Loucy (cell line): ENCODE measurements around the gene ZNF438.

Experiments used
- H2AFZ ChIP-seq: fragments of 200-600 bp; sonication (generic); 2 replicates; pipeline ENCODE4 v1.6.0; 2016; ENCODE audit warnings: antibody characterized with exemption, mild to moderate bottlenecking, low read length, moderate library complexity
- H3F3A ChIP-seq: fragments of 200-600 bp; 2 replicates; pipeline ENCODE4 v1.6.0; 2016; ENCODE audit warnings: antibody characterized with exemption, low read depth, mild to moderate bottlenecking
- H3K27me3 ChIP-seq: fragments of 200-600 bp; sonication (generic); 2 replicates; pipeline ENCODE4 v1.6.1; 2014; ENCODE audit warnings: low read length, mild to moderate bottlenecking; ENCODE audit not compliant: insufficient read depth, poor library complexity, severe bottlenecking
- H3K36me3 ChIP-seq: fragments of 200-600 bp; sonication (generic); 2 replicates; pipeline ENCODE4 v1.6.1; 2016; ENCODE audit warnings: low read length; ENCODE audit not compliant: insufficient read depth
- H3K4me1 ChIP-seq: fragments of 200-600 bp; sonication (generic); 2 replicates; pipeline ENCODE4 v1.5.1; 2014; ENCODE audit warnings: low read length, mild to moderate bottlenecking; ENCODE audit not compliant: insufficient read depth, poor library complexity, severe bottlenecking
- H3K4me2 ChIP-seq: fragments of 200-600 bp; sonication (generic); 2 replicates; pipeline ENCODE4 v1.6.0; 2014; ENCODE audit warnings: antibody characterized with exemption, low read length, low read depth, mild to moderate bottlenecking; ENCODE audit not compliant: poor library complexity, severe bottlenecking
- H3K4me3 ChIP-seq: fragments of 200-600 bp; sonication (generic); 2 replicates; pipeline ENCODE4 v1.5.1; 2014; ENCODE audit warnings: low read length, mild to moderate bottlenecking, mixed read lengths; ENCODE audit not compliant: poor library complexity, severe bottlenecking
- H3K79me2 ChIP-seq: fragments of 200-600 bp; sonication (generic); 2 replicates; pipeline ENCODE4 v1.6.1; 2014; ENCODE audit warnings: low read length; ENCODE audit not compliant: insufficient read depth
- H3K9ac ChIP-seq: fragments of 200-600 bp; sonication (generic); 2 replicates; pipeline ENCODE4 v1.6.0; 2014; ENCODE audit warnings: mild to moderate bottlenecking, low read depth, low read length, moderate library complexity; ENCODE audit not compliant: poor library complexity, severe bottlenecking
- H3K9me2 ChIP-seq: fragments of 200-600 bp; sonication (generic); replicated peaks from 2 replicates; pipeline ENCODE4 v1.6.1; 2016; ENCODE audit warnings: low read depth, low read length, mixed read lengths
- H3K9me3 ChIP-seq: fragments of 200-600 bp; sonication (generic); 2 replicates; pipeline ENCODE4 v1.6.1; 2014; ENCODE audit warnings: mild to moderate bottlenecking, antibody characterized with exemption, low read length, low read depth; ENCODE audit not compliant: insufficient read depth
- H4K20me1 ChIP-seq: fragments of 200-600 bp; sonication (generic); 2 replicates; pipeline ENCODE4 v1.6.0; 2014; ENCODE audit warnings: antibody characterized with exemption, low read length, mild to moderate bottlenecking; ENCODE audit not compliant: insufficient read depth, poor library complexity, severe bottlenecking
- CTCF ChIP-seq: fragments of 200-600 bp; sonication (generic); conservative IDR thresholded peaks from 2 replicates; pipeline ENCODE4 v1.5.1; 2014; ENCODE audit warnings: mild to moderate bottlenecking, antibody characterized with exemption, low read length
- EZH2phosphoT487 ChIP-seq: fragments of 200-600 bp; IDR thresholded peaks from 2 replicates; pipeline ENCODE4 v1.6.1; 2018; ENCODE audit warnings: antibody characterized with exemption, mild to moderate bottlenecking, moderate library complexity, borderline replicate concordance

ZNF438 gene

GRCh38 chr10:31073211-31073610 lies 41.5 kb upstream of the ZNF438 start:
- no peak overlapping the region for H2AFZ ChIP-seq
- H3K4me3 ChIP-seq = no peak overlapping the region
- H3K4me2 ChIP-seq = no peak overlapping the region
- no peaks in the 10 kb centered on the region for H3F3A ChIP-seq
- peaks cover 16% of the 10 kb centered on the region for H3K4me1 ChIP-seq
- no peaks in the 10 kb centered on the region for H3K36me3 ChIP-seq
- TF ChIP-seq CTCF = no peak
- no peak for TF ChIP-seq EZH2phosphoT487
- no peaks in the 10 kb centered on the region for H3K79me2 ChIP-seq
- H3K9me3 ChIP-seq = no peaks in the 10 kb centered on the region
- H3K27me3 ChIP-seq = no peaks in the 10 kb centered on the region
- H4K20me1 ChIP-seq = no peaks in the 10 kb centered on the region
- H3K9me2 ChIP-seq = no peaks in the 10 kb centered on the region
- no peak overlapping the region for H3K9ac ChIP-seq

- Histone ChIP-seq H3K4me1 (peaks cover 16% of the 10 kb centered on the region), H3K4me2 (no peak overlapping the region), H2AFZ (no peak overlapping the region), H3K9me3 (no peaks in the 10 kb centered on the region), H3K9me2 (no peaks in the 10 kb centered on the region), H3K27me3 (no peaks in the 10 kb centered on the region), H3K4me3 (no peak overlapping the region), H3K9ac (no peak overlapping the region), H4K20me1 (no peaks in the 10 kb centered on the region), H3F3A (no peaks in the 10 kb centered on the region), H3K36me3 (no peaks in the 10 kb centered on the region), H3K79me2 (no peaks in the 10 kb centered on the region)
- no peak for TF ChIP-seq CTCF
- TF ChIP-seq EZH2phosphoT487 = no peak
These were observed 40.8 kb upstream of the ZNF438 start for GRCh38 chr10:31072451-31072850.

GRCh38 chr10:31071232-31072005 lies 39.8 kb upstream of the ZNF438 start:
- Histone ChIP-seq H3K79me2 (no peaks in the 10 kb centered on the region), H3K36me3 (no peaks in the 10 kb centered on the region), H3K4me1 (peaks cover 16% of the 10 kb centered on the region), H3K9me2 (no peaks in the 10 kb centered on the region), H4K20me1 (no peaks in the 10 kb centered on the region), H3K9ac (no peak overlapping the region), H3K27me3 (no peaks in the 10 kb centered on the region), H3K4me2 (no peak overlapping the region), H3F3A (no peaks in the 10 kb centered on the region), H2AFZ (no peak overlapping the region), H3K4me3 (no peak overlapping the region), H3K9me3 (no peaks in the 10 kb centered on the region)
- TF ChIP-seq CTCF = no peak
- TF ChIP-seq EZH2phosphoT487 = no peak
